Fibroblast of lung (primary cell): Measurements from ENCODE around the gene CAPSL. TPM values are rescaled to one million over a fixed set of nuclear protein-coding genes. Genes with fewer than 3 reads are reported as not detected.
"Not testable (repeated sequence)": the region's sequence is repeated elsewhere in the genome, so short reads cannot be mapped to it uniquely, and the experiment has no call there.

Experiments
- DNase-seq, 2 donors: peaks; one replicate each; pipeline versions ENCODE4 v3.0.0 to v3.0.0-alpha.2; 2010; ENCODE audit warnings: low read depth in 2 of 2
- H2AFZ ChIP-seq: 2 replicates; pipeline ENCODE4 v1.5.1; 2012; ENCODE audit warnings: low read length, control low read depth, inconsistent platforms
- H3K27ac ChIP-seq: 2 replicates; pipeline ENCODE4 v1.5.1; 2011; ENCODE audit warnings: low read length, control low read depth; ENCODE audit not compliant: insufficient read depth
- H3K27me3 ChIP-seq: 2 replicates; pipeline ENCODE4 v1.5.1; 2011; ENCODE audit warnings: mild to moderate bottlenecking, low read length; ENCODE audit not compliant: control insufficient read depth, insufficient read depth
- H3K36me3 ChIP-seq: 2 replicates; pipeline ENCODE4 v1.5.1; 2011; ENCODE audit warnings: low read length; ENCODE audit not compliant: control insufficient read depth, insufficient read depth
- H3K4me1 ChIP-seq: 2 replicates; pipeline ENCODE4 v1.5.1; 2011; ENCODE audit warnings: low read length; ENCODE audit not compliant: control insufficient read depth, insufficient read depth; ENCODE audit errors: extremely low read depth
- H3K4me2 ChIP-seq: 2 replicates; pipeline ENCODE4 v1.5.1; 2011; ENCODE audit warnings: low read length, control low read depth; ENCODE audit not compliant: insufficient read depth; ENCODE audit errors: extremely low read depth
- H3K4me3 ChIP-seq, 4 experiments: fragments of 200-600 bp in 1 of 4; sonication (generic) in 1 of 4; replicated peaks in 1 of 4; 2 replicates each; pipeline ENCODE4 v1.5.1; 2011 to 2016; ENCODE audit warnings: low read length in 4 of 4, low read depth in 3 of 4, mild to moderate bottlenecking in 3 of 4, control low read depth in 2 of 4, inconsistent platforms in 1 of 4, mixed read lengths in 1 of 4; ENCODE audit not compliant: insufficient read depth in 1 of 4; ENCODE audit errors: control extremely low read depth in 1 of 4
- H3K79me2 ChIP-seq: 2 replicates; pipeline ENCODE4 v1.5.1; 2012; ENCODE audit warnings: mild to moderate bottlenecking, low read length, inconsistent platforms; ENCODE audit not compliant: control insufficient read depth, insufficient read depth
- H3K9ac ChIP-seq: 2 replicates; pipeline ENCODE4 v1.5.1; 2011; ENCODE audit warnings: mild to moderate bottlenecking, low read length, control low read depth; ENCODE audit not compliant: insufficient read depth
- H3K9me3 ChIP-seq: 2 replicates; pipeline ENCODE4 v1.5.1; 2012; ENCODE audit warnings: low read depth, low read length; ENCODE audit not compliant: control insufficient read depth, insufficient read depth
- H4K20me1 ChIP-seq: 2 replicates; pipeline ENCODE4 v1.5.1; 2011; ENCODE audit warnings: low read length; ENCODE audit not compliant: control insufficient read depth, insufficient read depth; ENCODE audit errors: extremely low read depth
- EZH2 ChIP-seq: IDR thresholded peaks from 2 replicates; pipeline ENCODE4 v1.5.1; 2012; ENCODE audit warnings: low read length, control low read depth, mild to moderate bottlenecking; ENCODE audit errors: missing control alignments
- polyA plus RNA-seq, 2 donors: library from polyadenylated mRNA; depleted of rRNA in 1 of 2; stranded (reverse) in 1 of 2; unstranded in 1 of 2; fragments of >200 nt; gene quantifications; 2 replicates each; pipeline ENCODE4 v1.2.1, GENCODE V29; 2011 to 2012; ENCODE audit warnings: missing spikeins in 1 of 2
- total RNA-seq: library from RNA; depleted of rRNA; stranded (reverse); fragments of >200 nt; gene quantifications from 2 replicates; pipeline ENCODE4 v1.2.1, GENCODE V29; 2014
- TF ChIP-seq, protein P1 (sequence below), 2 donors: IDR thresholded peaks in 1 of 2; conservative IDR thresholded peaks in 1 of 2; 1 replicate in 1 of 2; 2 replicates in 1 of 2; pipeline ENCODE4 v1.5.1; 2011 to 2012; ENCODE audit warnings: low read length in 2 of 2, control low read depth in 1 of 2, inconsistent platforms in 1 of 2, low read depth in 1 of 2, mild to moderate bottlenecking in 1 of 2

CAPSL gene
- total and polyA plus RNA-seq, 2 donors (not counting 1 experiment from before 2014, with no cell fraction given): 0.33 to 0.96 TPM

DNA sequence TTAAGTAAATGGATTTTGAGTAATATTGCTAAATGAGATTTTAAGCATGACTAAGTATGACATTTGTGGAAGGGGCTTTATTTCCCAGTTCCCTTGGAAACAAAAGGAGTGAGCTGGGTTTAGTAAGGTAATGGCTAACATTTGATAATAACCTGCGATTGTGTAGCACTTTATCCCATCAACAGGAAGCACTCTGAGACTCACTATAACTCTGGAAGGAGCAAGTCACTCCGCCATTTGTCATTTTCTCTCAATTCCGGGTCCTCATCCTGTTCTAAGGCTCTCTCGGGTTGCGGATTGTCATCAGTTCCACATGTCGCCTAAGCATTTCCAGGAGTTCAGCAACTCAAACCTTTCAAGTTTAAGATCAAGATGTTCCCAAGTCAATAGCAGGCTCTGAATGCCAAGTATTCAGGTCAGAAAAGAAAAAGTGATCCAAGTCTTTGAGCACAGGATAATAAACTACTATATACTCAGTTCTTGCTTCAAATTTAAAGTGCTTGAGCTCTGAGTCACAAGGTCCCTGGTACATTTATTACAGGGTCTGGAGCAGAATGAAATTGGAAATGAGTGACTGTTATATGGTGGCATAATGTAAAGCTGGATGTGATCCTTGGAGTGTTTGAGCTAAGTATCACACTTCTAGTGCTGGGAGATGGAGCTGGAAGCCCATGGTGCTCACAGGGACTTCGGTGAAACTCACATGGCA lies 39.3 kb downstream of the CAPSL start:
- DNase-seq: no peak
- no peaks in the 10 kb centered on the region for H3K9me3 ChIP-seq
- no peaks in the 10 kb centered on the region for H3K27me3 ChIP-seq
- H3K9ac ChIP-seq: no peak overlapping the region
- H3K27ac ChIP-seq: no peak overlapping the region
- no peaks in the 10 kb centered on the region for H4K20me1 ChIP-seq
- TF ChIP-seq EZH2: no peak
- TF ChIP-seq, protein P1, sequence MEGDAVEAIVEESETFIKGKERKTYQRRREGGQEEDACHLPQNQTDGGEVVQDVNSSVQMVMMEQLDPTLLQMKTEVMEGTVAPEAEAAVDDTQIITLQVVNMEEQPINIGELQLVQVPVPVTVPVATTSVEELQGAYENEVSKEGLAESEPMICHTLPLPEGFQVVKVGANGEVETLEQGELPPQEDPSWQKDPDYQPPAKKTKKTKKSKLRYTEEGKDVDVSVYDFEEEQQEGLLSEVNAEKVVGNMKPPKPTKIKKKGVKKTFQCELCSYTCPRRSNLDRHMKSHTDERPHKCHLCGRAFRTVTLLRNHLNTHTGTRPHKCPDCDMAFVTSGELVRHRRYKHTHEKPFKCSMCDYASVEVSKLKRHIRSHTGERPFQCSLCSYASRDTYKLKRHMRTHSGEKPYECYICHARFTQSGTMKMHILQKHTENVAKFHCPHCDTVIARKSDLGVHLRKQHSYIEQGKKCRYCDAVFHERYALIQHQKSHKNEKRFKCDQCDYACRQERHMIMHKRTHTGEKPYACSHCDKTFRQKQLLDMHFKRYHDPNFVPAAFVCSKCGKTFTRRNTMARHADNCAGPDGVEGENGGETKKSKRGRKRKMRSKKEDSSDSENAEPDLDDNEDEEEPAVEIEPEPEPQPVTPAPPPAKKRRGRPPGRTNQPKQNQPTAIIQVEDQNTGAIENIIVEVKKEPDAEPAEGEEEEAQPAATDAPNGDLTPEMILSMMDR (conservative IDR thresholded peaks at IDR 0.05 in 1 of 2, IDR thresholded peaks at IDR 0.05 in 1 of 2; ENCODE audit: low read depth in 1 of 2, low read length in 2 of 2): no peak
- no peak overlapping the region for H2AFZ ChIP-seq
- H3K4me2 ChIP-seq: no peak overlapping the region
- no peaks in the 10 kb centered on the region for H3K79me2 ChIP-seq
- H3K4me1 ChIP-seq: no peaks in the 10 kb centered on the region
- no peak overlapping the region for H3K4me3 ChIP-seq
- H3K36me3 ChIP-seq: no peaks in the 10 kb centered on the region

DNA sequence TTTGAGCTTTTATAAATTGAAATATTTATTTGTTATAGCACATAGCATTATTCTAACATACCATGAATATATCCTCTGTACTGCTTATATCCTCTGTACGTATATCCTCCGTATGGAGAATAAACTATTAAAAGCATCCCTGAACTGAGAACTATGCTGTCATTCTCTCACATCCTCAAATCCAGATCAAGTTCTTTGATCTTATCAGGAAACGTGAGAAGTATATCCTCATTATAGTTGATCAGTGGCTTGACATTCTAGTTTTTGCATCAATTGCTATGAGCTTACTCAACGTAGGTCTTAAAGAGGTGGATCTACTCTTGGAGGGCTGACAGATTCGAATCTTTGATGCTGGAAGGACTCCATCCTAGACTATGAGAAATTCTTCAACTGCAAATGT lies 44.3 kb downstream of the CAPSL start:
- TF ChIP-seq EZH2: no peak
- TF ChIP-seq, protein P1 (conservative IDR thresholded peaks at IDR 0.05 in 1 of 2, IDR thresholded peaks at IDR 0.05 in 1 of 2; ENCODE audit: low read depth in 1 of 2, low read length in 2 of 2): no peak
- no peak overlapping the region for H3K9ac ChIP-seq
- H3K27me3 ChIP-seq: no peaks in the 10 kb centered on the region

DNA sequence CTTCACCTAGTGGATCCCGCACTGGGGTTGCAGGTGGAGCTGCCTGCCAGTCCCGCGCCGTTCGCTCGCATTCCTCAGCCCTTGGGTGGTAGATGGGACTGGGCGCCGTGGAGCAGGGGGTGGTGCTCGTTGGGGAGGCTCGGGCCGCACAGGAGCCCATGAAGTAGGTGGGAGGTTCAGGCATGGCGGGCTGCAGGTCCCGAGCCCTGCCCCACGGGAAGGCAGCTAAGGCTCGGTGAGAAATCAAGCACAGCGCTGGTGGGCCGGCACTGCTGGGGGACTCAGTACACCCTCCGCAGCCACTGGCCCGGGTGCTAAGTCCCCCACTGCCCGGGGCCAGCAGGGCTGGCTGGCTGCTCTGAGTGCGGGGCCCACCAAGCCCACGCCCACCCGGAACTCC lies 45.6 kb downstream of the CAPSL start:
- H3K4me3 ChIP-seq, H3K9me3 ChIP-seq, H3K4me1 ChIP-seq, H3K9ac ChIP-seq, H4K20me1 ChIP-seq, H3K36me3 ChIP-seq, H3K27me3 ChIP-seq, H3K27ac ChIP-seq, DNase-seq, H3K4me2 ChIP-seq, H3K79me2 ChIP-seq, H2AFZ ChIP-seq: not testable (repeated sequence)

More for the DNA sequence above, 44.3 kb downstream of the CAPSL start:
- H3K4me3 ChIP-seq: no peak overlapping the region
- H2AFZ ChIP-seq: no peak overlapping the region
- no peak overlapping the region for H3K4me2 ChIP-seq
- no peaks in the 10 kb centered on the region for H3K9me3 ChIP-seq
- no peak overlapping the region for H3K27ac ChIP-seq
- no peaks in the 10 kb centered on the region for H3K36me3 ChIP-seq
- peaks cover 2% of the 10 kb centered on the region for H3K4me1 ChIP-seq
- no peak for DNase-seq
- H3K79me2 ChIP-seq: no peaks in the 10 kb centered on the region
- H4K20me1 ChIP-seq: no peaks in the 10 kb centered on the region
